Stimulated activated CD4-positive, alpha-beta T cell treated with anti-CD3 and anti-CD28 coated beads, Interleukin-12 subunit alpha, Interleukin-12 subunit beta, amount 100 ng/mL, for 48 hours (primary cell): ENCODE measurements around the gene TMPO.
"Not testable (repeated sequence)": the region's sequence is repeated elsewhere in the genome, so short reads cannot be mapped to it uniquely, and the experiment has no call there.

Experiments
- DNase-seq, 3 donors: peaks; one replicate each; pipeline ENCODE4 v3.0.0-alpha.2; 2020; ENCODE audit warnings: low read depth in 2 of 3, low spot score in 1 of 3

TMPO gene

GRCh38 chr12:98578821-98579220, 63.4 kb downstream of the TMPO start:
- DNase-seq: no peak

DNA sequence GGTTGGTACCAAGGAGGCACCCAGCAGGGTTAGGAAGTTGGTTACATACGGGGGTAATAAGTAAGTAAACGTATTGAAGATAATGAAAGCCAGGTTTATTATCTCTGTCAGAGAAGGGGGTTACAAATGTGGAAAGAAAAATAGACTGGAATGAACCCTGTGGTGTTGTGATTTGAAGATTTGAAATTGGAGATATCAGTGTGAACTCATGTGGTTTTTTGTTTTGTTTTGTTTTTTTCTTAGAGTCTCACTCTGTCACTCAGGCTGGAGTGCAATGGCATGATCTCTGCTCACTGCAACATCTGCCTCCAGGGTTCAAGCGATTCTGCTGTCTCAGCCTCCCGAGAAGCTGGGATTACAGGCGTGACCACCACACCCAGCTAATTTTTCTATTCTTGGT, 64.0 kb downstream of the TMPO start:
- DNase-seq: no peak

- no peak for DNase-seq
Observed at GRCh38 chr12:98579835-98580234, 64.4 kb downstream of the TMPO start.

DNA sequence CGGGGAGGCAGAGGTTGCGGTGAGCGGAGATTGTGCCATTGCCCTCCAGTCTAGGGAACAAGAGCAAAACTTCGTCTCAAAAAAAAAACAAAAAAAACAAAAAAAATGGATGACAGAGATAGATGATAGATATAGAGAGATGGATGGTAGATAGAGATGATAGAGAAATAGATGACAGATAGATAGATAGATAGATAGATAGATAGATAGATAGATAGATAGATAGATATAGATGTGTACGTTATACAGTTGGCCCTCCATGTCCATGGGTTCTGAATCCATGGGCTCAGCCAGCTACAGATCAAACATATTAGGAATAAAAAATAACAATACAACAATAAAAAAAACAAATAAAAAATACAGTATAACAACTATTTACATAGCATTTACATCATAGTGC, 65.3 kb downstream of the TMPO start:
- no peak for DNase-seq

DNA sequence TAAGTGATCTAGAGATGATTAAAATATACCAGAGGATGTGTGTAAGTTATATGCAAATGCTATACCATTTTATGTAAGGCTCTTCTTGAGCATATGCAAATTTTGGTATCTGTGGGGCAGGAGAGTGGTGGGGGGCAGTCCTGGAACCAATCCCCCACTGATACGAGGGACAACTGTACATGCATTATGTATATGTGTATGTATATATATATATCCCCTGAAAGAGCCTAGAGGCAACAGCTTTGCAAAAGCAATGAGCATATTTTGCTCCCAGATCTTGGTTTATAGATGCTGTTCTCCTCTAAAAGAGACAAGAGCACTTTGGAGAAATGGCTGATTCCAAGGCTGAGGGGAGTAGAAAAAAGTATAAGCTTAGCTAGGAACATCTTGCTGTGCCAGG, 65.7 kb downstream of the TMPO start:
- DNase-seq: no peak

GRCh38 chr12:98582093-98582492, 66.7 kb downstream of the TMPO start:
- no peak for DNase-seq

GRCh38 chr12:98587084-98587483, 71.7 kb downstream of the TMPO start:
- no peak for DNase-seq

- no peak for DNase-seq
Observed at GRCh38 chr12:98591209-98591608, 75.8 kb downstream of the TMPO start.

GRCh38 chr12:98592825-98593322, 77.5 kb downstream of the TMPO start:
- peak in 1 of 3 donors; percentile 5 for DNase-seq

DNA sequence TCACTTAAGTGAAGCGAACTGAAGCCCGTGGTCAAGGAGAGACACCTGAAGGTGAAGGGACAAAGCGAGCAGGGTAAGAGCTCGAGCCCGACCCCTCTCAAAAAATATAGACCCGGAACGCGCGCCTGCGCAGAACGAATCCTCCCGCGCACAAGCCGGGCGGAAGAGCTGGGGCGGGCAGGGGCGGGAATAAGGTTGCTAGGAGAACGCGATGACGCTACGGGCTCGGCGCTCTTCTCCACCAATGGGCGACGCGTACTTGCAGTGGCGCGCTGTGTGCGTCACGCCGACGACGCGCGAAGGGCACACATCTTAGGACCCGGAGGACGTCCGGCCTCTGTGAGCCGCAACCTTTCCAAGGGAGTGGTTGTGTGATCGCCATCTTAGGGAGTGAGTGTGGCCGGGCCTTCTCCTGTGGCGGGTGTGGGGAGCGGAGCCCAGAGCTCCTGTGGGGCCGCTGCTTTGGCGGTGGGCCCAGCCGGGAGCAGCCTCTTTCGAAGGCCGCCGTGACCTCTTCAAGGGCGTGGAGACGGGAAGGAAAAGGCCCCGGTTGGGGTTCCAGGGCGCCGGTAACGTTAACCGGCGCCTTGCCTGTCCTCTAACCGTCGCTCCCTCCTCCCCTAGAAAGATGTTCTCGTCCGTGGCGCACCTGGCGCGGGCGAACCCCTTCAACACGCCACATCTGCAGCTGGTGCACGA, 78.1 kb downstream of the TMPO start, which contains the start of gene SLC25A3:
Gene SLC25A3 (plus strand): TSS at position 336 of the 699 bp plus-strand sequence. CDS start 293 bp downstream, at position 629.
- DNase-seq: peak; percentile 91

- no peak for DNase-seq
Observed at GRCh38 chr12:98594050-98594835, 78.9 kb downstream of the TMPO start.

GRCh38 chr12:98595243-98595988, 80.0 kb downstream of the TMPO start:
- DNase-seq: peak in 1 of 3 donors; percentile 8

GRCh38 chr12:98597313-98597712, 81.9 kb downstream of the TMPO start:
- not testable (repeated sequence) for DNase-seq
